ENCODE data around the gene DOCK2.
"Not testable (repeated sequence)": the region's sequence is repeated elsewhere in the genome, so short reads cannot be mapped to it uniquely, and the experiment has no call there.

DOCK2 gene

DNA sequence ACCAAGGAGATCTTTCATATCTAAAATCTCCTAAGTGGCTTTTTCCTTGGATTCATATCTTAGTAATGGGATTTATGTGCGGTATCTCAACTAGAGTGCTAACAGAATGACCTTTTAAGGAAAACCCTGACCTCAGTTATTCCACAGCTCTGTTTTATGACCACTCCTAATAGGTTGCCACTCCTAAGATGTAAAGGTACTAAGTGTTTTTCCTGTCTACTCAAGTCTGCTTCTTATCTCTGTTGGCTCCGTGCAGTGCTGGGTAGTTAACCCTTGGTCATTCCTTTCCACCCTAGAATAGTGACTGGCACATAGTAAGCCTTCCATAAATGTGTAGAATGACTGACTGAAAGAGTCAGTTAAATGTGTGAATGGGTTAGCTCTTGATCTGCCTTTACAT, 161.4 kb downstream of the DOCK2 start:
- no peak for DNase-seq

DNA sequence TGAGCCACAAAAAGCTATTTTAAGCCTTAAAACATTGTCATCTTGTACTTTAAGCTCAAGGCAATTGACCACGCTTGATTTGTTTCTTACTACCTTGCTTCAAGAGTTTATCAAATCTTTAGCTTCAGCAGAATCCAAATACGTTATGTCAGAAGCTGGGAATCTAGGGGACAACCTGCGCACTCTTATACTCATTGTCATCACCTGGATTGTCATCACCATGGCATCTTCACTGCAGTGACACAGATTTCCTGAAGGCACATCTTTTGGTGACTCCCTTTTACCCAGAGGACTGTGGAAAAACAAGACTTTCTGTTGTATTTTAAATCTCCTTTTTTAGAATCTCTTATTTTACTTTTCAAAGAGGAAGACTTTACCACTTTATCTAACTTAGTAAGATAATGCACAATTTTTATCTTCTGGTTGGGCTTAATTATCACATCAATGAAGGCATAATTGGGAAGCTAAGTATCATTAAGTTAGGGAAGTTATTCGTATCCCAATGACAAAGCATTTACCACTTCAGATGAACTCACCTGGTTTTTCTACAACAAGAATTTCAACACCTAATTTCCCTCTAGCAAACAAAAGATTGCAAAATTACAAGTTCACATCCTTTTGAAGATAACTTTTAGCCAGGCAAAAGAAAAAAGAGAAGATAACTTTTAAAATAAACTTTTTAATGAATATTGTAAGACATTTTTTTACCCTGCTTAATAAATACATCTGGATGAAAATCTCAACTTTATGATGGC, 162.0 kb downstream of the DOCK2 start:
- DNase-seq, result no peak

DNA sequence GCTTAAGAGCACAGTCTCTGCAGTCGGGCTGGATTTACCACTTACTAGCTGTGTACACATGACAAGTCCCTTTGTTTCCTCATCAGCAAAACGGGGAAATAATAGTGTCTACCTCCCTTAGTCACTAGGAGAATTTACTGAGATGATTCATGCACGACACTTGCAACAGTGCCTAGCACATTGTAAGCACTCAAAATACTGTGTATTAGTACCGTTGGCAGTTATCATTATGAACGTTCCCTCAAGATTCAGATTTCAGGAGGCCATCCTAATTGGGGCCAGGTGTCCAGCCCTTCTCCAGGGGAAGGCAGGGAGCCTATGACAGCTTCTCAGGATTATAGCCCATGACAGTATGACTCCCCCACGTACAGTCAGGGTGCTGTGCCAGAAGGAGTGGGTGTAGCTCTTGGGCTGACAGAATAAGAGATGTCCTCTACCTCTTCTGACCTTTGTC, 164.3 kb downstream of the DOCK2 start:
- DNase-seq, result no peak

DNA sequence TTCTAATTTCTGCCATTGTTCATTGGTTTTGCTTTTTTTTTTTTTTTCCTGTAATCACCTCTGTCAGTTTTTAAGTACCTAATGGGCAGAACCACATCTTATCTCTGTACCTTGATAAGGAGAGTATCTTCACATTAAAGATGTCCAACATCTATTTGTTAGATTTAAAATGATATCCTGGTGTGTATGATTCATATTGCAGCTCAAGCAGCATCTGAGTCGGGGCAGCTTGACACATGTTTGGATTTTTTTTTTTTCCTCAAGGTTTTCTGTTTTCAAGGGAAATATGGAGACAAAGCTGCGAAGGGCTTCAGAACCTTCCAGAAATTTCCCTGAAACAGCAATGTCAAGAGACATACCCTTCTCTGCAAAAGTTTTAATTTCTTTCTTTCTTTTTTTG, 164.7 kb downstream of the DOCK2 start:
- no peak for DNase-seq

DNA sequence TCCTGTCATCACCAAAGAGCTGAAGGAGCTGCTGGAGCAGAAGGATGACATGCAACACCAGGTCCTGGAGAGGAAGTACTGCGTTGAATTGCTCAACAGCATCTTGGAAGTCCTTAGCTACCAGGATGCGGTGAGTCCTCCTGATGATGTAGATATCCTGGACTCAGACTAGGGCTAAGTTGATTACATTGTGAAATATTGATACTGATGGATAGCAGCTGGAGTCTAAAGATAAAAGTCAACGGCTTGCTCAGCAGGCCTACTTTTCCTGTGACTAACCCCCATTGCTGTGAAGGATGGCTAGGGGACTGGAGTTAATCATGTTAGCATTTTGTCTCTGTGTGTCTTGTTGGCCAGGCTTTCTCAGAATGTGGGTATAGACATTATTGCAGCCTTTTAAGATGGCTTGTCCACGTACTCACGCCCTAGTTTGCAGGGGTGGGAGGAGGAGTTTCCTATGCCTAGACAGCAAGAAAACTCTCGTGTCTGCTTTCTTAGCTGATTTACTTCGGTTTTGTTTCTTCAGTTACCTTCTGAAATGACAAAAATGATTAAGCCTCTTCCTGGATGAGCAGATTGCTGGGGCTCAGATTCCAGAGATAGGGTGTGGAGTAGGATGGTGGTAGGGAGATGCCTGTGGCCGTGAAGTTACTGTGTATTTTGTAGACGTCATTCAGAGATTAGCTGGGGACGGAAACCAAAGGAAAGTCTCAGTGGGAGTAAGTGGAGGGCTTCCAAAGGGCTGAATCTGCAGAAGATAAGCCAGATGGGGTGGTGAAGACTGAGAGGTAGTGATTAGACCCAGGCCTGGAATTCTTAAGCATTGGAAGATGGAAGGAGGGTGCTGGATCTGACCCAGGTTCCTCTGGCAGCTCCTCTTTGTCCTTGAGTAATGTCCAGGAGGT, 166.3 kb downstream of the DOCK2 start:
- DNase-seq, result no peak

DNA sequence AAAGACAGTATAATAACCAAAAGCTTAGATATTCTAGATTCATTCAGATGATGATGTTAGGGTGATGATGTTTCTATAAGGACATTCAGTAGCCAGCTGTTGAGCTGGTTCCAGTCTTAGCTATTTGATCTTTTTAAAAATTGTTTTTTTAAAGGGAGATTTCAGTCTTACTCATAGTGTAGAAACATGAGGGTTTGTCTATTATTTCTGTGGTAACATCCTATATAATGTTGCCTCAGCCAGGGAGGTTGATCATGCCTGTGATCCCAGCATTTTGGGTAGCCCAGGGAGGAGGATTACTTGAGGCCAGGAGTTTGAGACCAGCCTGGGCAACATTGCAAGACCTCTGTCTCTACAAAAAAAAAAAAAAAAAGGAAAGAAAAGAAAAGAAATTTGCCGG, 167.8 kb downstream of the DOCK2 start:
- DNase-seq, result no peak

DNA sequence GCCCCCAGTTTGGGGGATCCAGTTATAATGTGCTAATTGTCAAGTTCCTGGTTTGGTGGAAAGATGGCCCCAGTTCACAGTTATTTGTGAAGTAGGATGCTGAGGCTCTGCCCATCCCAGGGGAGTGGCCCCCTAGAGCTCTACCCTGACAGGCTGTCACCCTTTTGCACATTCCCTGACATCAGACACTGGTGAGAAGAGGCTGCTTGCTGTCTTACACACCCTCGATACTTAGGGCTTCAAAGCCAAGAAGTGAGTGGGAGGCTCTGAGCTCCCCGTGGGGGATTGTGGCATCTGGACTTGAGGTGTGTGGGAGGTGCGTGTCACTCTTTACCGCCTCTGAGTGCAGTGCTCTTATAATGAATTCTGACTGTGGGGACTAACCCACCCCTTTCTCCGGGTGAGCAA, 168.5 kb downstream of the DOCK2 start:
- DNase-seq, result peak; percentile 66

DNA sequence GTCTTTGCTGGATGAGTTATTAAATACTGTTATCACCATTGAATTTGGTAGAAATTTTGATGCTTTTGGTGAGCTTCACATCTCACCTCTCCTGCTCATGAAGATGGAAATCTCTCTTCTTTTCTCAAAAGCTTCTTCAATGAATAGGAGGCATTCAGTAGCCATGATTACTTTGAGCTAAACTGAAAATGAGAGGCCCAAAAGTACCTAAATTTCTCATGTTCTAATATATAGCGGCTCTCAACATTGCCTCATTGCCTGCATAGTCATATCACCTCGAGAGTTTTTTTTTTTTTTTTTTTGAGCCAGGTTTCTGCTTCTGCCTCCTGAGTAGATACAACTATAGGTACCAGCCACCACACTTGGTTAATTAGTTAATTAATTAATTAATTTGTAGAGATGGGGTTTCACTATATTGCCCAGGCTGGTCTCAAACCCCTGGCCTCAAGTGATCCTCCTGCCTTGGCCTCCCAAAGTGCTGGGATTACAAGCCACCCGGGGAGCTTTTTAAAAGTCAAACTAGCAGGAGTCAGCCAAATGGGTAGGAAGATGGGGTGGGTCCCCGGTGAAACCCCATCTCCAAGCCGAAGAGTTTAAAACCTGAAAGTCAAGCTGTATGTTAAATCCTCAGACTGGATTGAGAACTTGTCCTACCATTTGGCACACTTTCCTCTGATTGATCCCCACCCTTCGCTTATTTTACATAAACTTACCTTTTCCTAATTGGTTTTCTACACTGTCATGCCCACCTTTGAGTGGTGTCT, 169.0 kb downstream of the DOCK2 start:
- DNase-seq, result no peak

DNA sequence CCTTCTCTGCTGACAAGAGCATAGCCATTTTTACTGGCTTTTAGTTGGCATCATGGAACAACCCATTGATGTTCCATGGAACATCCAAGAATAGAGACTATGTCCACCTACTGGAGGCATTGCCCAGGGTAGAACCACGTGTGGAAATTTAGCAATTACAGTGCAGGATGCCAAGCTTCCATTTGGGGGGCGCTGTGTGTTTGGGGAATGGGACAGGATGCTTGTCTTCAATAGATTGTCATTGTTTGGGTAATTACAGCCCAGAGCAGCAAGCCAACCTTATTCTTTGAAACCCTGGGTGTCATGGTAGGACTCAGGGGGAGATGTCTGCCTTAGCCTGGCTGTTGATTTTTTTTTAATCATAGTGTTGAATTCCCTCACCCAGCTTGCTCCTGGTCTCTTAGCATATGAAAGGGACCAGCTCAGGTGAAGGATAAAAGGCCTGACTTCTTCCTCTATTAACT, 171.1 kb downstream of the DOCK2 start:
- no peak for DNase-seq

DNA sequence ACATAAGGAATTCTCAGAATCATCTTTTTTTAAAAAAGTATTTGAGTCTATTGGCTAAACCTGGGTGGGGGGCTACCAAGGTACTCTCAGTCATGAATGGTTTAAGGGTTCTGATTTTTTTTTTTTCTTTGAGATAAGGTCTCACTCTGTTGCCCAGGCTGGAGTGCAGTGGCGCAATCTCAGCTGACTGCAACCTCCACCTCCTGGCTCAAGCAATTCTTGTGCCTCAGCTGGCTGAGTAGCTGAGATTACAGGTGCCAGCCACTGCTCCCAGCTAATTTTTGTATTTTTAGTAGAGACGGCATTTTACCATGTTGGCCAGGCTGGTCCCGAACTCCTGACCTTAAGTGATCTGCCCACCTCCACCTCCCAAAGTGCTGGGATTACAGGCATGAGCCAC, 171.8 kb downstream of the DOCK2 start:
- not testable (repeated sequence) for DNase-seq

DNA sequence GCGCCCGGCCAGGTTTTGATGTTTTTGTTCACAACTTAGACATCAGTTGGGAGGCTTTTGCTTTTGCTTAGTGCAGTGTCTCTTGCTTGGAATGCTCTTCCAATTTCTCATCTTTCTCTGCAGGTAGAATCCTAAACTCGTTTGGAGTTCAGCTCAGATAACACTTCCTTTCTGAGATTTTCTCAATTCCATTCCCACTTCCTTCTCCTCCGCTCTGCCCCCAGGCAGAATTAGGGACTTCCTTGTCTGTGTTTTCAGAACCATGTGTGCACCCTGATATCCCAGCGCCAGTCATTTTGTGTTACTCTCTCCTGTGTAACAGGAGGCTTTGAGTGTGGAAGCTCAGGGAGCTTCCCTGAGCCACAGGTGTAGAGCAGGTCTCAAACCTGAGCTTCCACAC, 172.2 kb downstream of the DOCK2 start:
- DNase-seq, result no peak

DNA sequence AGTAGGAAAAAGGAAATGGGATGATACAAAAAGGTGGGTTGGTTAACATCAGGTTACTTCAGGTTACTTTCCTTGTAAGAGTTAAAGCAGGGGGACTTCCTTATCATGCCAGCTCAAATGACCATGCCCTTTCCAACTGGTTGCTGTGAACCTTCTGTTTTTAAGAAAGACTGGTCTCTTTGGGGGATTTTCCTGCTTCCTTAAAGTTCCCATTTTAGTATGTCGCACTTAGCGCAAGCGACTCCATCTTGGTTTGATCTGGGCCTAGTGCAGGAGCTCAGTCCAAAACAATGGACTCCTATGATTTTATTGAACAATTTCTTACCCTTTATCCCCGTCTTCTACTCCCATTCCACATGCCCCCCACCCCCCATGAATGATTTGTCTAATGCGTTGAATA, 173.4 kb downstream of the DOCK2 start:
- no peak for DNase-seq

DNA sequence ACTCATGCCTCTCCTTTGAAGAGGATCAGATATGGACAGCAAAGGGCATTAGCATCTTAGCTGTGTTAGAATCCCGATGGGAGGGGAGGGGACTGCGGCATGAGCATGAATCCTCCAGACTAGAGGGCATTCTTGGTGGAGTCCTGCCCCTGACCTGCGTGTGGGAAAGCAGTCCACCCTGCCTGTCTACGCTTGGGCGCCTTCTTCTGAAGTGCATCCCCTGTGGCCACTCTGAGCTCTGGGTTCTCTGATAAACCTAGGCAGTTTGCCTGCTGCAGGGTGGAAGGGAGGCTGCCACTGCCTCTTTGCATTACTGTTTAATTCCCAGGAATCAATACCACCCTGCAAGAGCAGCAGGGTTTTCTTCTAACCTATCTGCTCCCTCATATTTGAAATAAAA, 173.9 kb downstream of the DOCK2 start:
- DNase-seq, result no peak

DNA sequence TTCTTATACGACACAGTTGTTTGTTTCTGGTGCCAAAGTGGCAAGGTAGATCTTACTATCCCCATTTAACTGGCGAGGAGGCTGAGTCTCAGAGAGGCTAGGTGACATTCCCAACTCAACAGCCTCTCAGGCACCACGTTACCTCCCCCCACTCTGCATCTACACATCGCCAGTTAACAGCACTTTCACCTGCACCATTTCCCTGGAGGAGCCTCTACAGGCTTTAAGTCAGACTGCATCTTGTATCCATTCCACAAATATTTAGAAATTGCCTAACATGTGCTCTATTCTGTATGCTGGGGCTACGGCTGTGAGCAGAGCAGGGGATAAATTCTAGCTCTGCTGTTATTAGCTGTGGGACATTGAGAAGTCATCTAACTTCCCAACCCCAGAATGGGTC, 174.6 kb downstream of the DOCK2 start:
- no peak for DNase-seq

DNA sequence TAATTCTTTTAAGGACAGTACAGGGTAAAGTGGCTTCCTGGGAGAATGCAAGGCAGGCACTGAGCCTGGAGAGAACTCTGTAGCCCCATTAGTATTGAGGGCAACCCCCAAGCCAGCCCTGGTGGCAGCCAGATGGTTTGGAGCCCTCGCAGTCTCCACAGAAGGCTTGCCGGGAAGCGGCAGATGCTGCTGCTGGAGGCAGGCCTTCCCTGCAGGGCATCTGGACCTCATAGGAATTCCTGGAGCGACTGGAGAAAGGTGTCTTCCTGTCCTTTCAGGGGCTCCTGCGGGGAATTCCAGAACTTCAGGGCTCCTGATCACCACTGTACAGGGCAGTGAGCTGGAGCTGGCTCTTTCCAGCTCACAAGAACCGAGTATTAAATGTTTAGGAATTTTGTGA, 175.7 kb downstream of the DOCK2 start:
- no peak for DNase-seq

DNA sequence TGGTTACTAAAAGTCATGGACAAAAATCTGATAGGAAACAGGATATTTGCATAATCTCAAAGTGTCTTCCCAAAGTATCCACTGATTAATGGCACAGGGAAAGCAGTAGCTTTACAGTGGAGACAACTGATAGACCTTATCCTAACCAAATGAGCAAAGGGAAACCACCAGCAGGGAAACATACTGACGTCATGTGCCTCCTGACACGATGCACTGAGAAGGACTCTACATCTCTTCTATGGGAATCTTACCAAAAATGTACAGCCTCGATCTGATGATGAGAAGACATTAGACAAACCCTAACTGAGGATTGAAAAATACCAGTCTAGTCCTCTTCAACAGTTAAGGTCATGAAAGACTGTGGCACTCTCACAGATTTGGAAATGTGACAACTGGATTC, 177.0 kb downstream of the DOCK2 start:
- no peak for DNase-seq

DNA sequence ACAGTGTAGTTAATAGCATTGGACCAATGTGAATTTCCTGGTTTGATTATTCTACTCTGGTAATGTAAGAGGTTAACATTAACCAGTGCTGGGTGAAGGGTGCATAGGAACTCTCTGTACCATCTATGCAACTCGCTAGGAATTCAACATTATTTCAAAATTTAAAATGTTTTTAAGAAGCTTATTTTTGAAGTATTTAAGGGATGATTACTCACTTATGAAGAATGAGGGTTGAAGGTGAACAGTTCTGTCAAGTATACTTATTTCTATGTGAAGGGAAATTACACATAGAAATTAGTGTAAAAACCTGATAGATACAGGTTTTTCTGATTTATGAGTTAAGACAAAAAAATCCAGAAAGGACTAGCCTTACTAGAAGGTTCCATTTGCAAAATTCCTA, 177.4 kb downstream of the DOCK2 start:
- DNase-seq, result no peak

DNA sequence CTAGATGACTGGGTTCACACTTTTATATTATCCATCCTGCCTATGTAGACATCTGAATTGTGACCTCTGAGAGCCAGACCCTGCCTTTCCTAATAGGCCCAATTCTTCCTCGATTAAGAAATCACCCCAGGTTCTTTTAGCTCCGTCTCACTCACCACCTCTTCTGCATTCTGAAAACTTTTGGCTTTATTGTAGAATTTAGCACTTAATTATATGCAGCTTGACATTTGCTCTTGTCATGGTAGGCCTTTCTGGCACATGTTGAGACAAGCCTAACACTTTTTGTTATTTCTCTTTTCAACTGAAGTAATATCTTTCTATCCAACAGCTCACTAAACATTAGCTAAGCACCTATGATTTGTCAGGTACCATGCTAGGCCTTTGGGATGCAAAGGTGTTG, 180.0 kb downstream of the DOCK2 start:
- DNase-seq, result no peak

DNA sequence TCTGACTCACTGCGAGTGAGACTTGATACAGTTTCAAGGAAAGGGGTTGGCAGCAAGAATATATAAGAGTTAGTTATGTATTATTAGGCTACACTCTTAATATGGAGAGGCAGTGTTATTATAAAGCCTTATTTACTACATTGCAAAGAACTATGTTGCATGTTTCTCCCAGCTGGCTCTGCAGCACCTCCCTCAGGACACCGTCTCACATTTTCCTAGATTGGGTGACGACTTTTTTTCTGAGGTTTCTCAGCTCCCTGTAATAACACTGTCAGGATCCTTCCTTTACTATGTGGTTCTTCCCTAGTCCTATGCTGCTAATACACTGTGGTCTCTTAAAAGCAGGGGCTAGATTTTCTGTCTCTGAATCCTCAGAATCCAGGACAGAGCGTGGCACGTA, 189.5 kb downstream of the DOCK2 start:
- no peak for DNase-seq

DNA sequence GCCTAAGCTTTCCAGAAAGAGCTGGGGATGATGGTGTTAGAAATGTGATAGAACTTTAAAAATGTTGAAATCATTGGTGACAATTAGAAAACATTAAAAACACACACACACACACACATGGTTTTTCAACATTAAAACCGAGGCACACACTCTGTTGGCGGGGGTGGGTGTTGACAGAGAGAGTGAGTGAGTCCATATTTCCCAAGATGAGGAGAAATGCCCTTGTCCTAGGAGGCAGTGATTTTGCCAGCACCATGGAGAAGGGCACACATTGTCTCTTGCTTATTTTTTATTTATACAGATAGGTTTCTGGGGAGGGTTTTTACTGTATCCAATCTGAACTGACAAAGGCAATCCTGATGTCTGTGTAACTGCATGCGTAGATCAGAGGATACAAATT, 190.7 kb downstream of the DOCK2 start:
- DNase-seq, result no peak

DNA sequence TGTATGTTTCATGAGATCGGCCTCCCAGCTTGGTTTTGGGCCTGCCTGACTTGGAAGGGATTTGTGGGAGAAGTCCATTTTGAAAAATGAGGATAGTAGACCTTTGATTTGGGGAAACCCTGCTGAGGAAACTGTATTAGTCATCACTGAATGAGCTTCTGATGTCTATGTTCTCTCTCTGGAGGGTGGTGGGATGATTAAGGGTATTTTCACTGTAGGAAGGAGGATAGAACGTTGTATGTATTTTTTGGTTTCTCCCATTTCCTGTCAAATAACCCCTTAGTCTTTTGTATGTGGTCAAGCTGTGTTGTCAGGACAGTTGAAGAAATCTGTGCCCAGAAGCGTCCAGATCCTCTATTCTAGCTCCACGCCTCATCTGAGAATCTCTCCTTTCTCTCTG, 191.3 kb downstream of the DOCK2 start:
- DNase-seq, result no peak

DNA sequence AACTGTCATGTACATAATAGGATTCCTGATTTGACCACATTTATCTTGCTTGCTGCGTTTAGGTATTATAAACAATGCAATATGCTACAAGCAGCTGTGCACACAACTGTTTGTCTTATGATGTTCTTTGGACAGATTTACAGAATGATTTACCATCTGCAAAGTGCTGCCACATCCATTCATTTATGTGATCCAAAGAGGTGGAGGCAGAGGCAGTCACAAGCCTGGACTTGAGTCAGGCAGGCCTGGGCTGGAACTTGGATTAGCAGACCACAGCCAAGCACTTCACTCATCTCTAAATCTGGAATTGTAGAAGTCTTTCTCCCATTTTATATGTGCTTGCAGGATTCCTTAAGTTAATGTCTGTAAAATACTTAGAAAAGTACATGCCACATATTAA, 194.3 kb downstream of the DOCK2 start:
- no peak for DNase-seq

DNA sequence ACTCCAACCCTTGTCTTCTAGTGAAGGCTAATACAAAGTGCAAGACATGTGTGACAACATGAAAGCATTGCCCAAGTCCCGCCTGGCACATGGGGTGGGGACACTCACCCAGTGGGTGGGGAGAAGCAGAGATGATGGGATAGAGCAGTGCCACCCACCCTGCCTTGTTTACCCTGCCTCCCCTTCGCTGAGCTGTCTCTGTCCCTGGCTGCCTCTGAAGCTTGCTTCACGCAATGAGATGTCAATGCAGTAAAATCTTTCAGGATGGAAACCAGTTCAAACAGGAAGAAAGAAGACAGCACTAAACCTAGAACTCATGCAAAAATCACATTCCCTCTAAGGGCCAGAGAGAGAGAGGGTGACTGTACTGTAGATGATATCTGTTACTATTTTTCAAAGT, 195.2 kb downstream of the DOCK2 start:
- no peak for DNase-seq

All from stimulated activated CD4-positive, alpha-beta T cell treated with anti-CD3 and anti-CD28 coated beads, Interleukin-4, amount 100 ng/mL, for 24 hours (primary cell).